Neural cell (in vitro differentiated cells): ENCODE measurements around the gene CYP19A1. TPM values are rescaled to one million over a fixed set of nuclear protein-coding genes. Genes with fewer than 3 reads are reported as not detected.
A peak's percentile ranks its signal among the peaks of the same experiment; 100 is the strongest.

Source experiments
- H2AFZ ChIP-seq: fragments of 200-600, 300-800 bp; sonication (generic), shearing (Covaris generic); 2 replicates; pipeline ENCODE4 v1.6.0; 2014; ENCODE audit warnings: low read depth, mild to moderate bottlenecking, antibody characterized with exemption, low read length, moderate library complexity
- H3F3A ChIP-seq: fragments of 200-600 bp; shearing (Covaris generic); 2 replicates; pipeline ENCODE4 v1.6.1; 2016; ENCODE audit warnings: mild to moderate bottlenecking, moderate library complexity, mixed read lengths, antibody characterized with exemption, low read length; ENCODE audit not compliant: insufficient read depth, poor library complexity, severe bottlenecking
- H3K27ac ChIP-seq: fragments of 200-600, 300-800 bp; sonication (generic), shearing (Covaris generic); 2 replicates; pipeline ENCODE4 v1.5.1; 2014; ENCODE audit warnings: mild to moderate bottlenecking, low read length, moderate library complexity
- H3K27me3 ChIP-seq: fragments of 300-800, 200-600 bp; sonication (generic), shearing (Covaris generic); 2 replicates; pipeline ENCODE4 v1.6.0; 2014; ENCODE audit warnings: mild to moderate bottlenecking, low read depth, low read length, moderate library complexity; ENCODE audit not compliant: insufficient read depth
- H3K36me3 ChIP-seq: fragments of 300-800, 200-600 bp; sonication (generic), shearing (Covaris generic); 2 replicates; pipeline ENCODE4 v1.5.1; 2014; ENCODE audit warnings: mild to moderate bottlenecking, antibody characterized with exemption, low read length, moderate library complexity; ENCODE audit not compliant: insufficient read depth
- H3K4me2 ChIP-seq: fragments of 300-800, 200-600 bp; sonication (generic), shearing (Covaris generic); 2 replicates; pipeline ENCODE4 v1.6.0; 2014; ENCODE audit warnings: mild to moderate bottlenecking, low read length
- H3K4me3 ChIP-seq: fragments of 300-800, 200-600 bp; sonication (generic), shearing (Covaris generic); 2 replicates; pipeline ENCODE4 v1.5.1; 2014; ENCODE audit warnings: mild to moderate bottlenecking, low read length, moderate library complexity
- H3K79me2 ChIP-seq: fragments of 200-600 bp; shearing (Covaris generic); replicated peaks from 2 replicates; pipeline ENCODE4 v1.6.0; 2014; ENCODE audit warnings: mild to moderate bottlenecking, low read length, moderate library complexity; ENCODE audit not compliant: insufficient read depth
- H3K9ac ChIP-seq: fragments of 300-800, 200-600 bp; sonication (generic), shearing (Covaris generic); 2 replicates; pipeline ENCODE4 v1.6.1; 2016; ENCODE audit warnings: mild to moderate bottlenecking, low read length, mixed read lengths
- H3K9me2 ChIP-seq: fragments of 200-600 bp; shearing (Covaris generic); 2 replicates; pipeline ENCODE4 v1.6.1; 2016; ENCODE audit warnings: mild to moderate bottlenecking, low read length, mixed read lengths; ENCODE audit not compliant: insufficient read depth
- H3K9me3 ChIP-seq: fragments of 200-600, 300-800 bp; sonication (generic), shearing (Covaris generic); 2 replicates; pipeline ENCODE4 v1.6.1; 2016; ENCODE audit warnings: mild to moderate bottlenecking, mixed run types, low read length, moderate library complexity, mixed read lengths
- H4K20me1 ChIP-seq: fragments of 200-600 bp; shearing (Covaris generic); 2 replicates; pipeline ENCODE4 v1.6.1; 2016; ENCODE audit warnings: mild to moderate bottlenecking, mixed run types; ENCODE audit not compliant: insufficient read depth
- EP300 ChIP-seq: fragments of 450-650 bp; conservative IDR thresholded peaks from 2 replicates; pipeline ENCODE4 v1.6.1; 2014; ENCODE audit warnings: antibody characterized with exemption, mild to moderate bottlenecking, moderate library complexity; ENCODE audit not compliant: poor library complexity, severe bottlenecking
- EZH2 ChIP-seq: fragments of 200-600, 300-800 bp; shearing (Covaris generic), sonication (generic); IDR thresholded peaks from 2 replicates; pipeline ENCODE4 v1.6.1; 2014; ENCODE audit warnings: antibody characterized with exemption, low read length, borderline replicate concordance, mild to moderate bottlenecking; ENCODE audit not compliant: insufficient read depth, poor library complexity, severe bottlenecking
- MXI1 ChIP-seq: fragments of 450-650 bp; conservative IDR thresholded peaks from 2 replicates; pipeline ENCODE4 v1.6.1; 2014; ENCODE audit warnings: antibody characterized with exemption, mild to moderate bottlenecking; ENCODE audit not compliant: poor library complexity, severe bottlenecking
- POLR2AphosphoS5 ChIP-seq: IDR thresholded peaks from 2 replicates; pipeline ENCODE4 v1.6.1; 2012
- RAD21 ChIP-seq: fragments of 450-650 bp; conservative IDR thresholded peaks from 2 replicates; pipeline ENCODE4 v1.6.1; 2014; ENCODE audit warnings: antibody characterized with exemption, mild to moderate bottlenecking, moderate library complexity
- REST ChIP-seq: IDR thresholded peaks from 2 replicates; pipeline ENCODE4 v1.6.1; 2012; ENCODE audit warnings: borderline replicate concordance
- SMC3 ChIP-seq: fragments of 450-650 bp; conservative IDR thresholded peaks from 2 replicates; pipeline ENCODE4 v1.6.1; 2014; ENCODE audit warnings: antibody characterized with exemption, mild to moderate bottlenecking, moderate library complexity; ENCODE audit not compliant: poor library complexity
- TAF1 ChIP-seq: IDR thresholded peaks from 2 replicates; pipeline ENCODE4 v1.6.1; 2012; ENCODE audit warnings: low read depth
- polyA plus RNA-seq: library from polyadenylated mRNA; depleted of rRNA; stranded (reverse); fragments of >200 nt; gene quantifications from 2 replicates; pipeline ENCODE4 v1.2.3, GENCODE V29; 2014
- TF ChIP-seq, protein P1 (sequence below): fragments of 450-650 bp; IDR thresholded peaks from 2 replicates; pipeline ENCODE4 v1.5.1; 2014; ENCODE audit warnings: antibody characterized with exemption, mild to moderate bottlenecking, moderate library complexity; ENCODE audit not compliant: poor library complexity, severe bottlenecking

CYP19A1 gene
- polyA plus RNA-seq, 1 donor from 2014 or later = not detected

DNA sequence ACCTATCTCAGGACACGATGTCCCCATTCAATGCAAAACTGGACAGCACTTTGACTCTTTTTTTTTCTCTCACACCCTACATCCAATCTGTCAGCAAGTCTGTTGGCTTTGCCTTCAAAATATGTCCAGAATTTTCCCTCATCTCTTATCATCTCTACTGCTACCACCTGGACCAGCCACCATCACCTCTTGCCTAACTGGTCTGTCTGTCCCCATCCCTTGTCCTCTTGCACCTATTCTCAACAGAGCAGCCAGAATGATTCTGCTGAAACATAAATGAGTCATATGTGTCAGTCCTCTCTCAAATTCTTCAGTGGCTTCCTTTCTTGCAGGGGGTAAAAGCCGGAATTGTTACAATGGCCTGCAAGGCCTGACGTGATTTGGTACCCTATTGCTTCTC, 105.8 kb downstream of the CYP19A1 start:
- TF ChIP-seq TAF1 = no peak
- Histone ChIP-seq H3K4me2 (no peak overlapping the region), H3K36me3 (no peaks in the 10 kb centered on the region), H4K20me1 (no peaks in the 10 kb centered on the region), H3K27me3 (no peaks in the 10 kb centered on the region), H3K9ac (no peak overlapping the region), H3F3A (no peaks in the 10 kb centered on the region), H3K27ac (no peak overlapping the region), H3K9me2 (no peaks in the 10 kb centered on the region), H3K79me2 (no peaks in the 10 kb centered on the region), H2AFZ (no peak overlapping the region), H3K9me3 (no peaks in the 10 kb centered on the region), H3K4me3 (no peak overlapping the region)

- Histone ChIP-seq H3F3A (no peaks in the 10 kb centered on the region), H3K4me2 (no peak overlapping the region), H3K9ac (no peak overlapping the region), H3K27me3 (no peaks in the 10 kb centered on the region), H4K20me1 (no peaks in the 10 kb centered on the region), H3K27ac (no peak overlapping the region), H3K79me2 (no peaks in the 10 kb centered on the region), H3K36me3 (no peaks in the 10 kb centered on the region), H3K9me3 (no peaks in the 10 kb centered on the region), H3K4me3 (no peak overlapping the region), H3K9me2 (no peaks in the 10 kb centered on the region), H2AFZ (no peak overlapping the region)
- TF ChIP-seq REST = no peak
- no peak for TF ChIP-seq TAF1
- TF ChIP-seq RAD21 = peak; percentile 61
- no peak for TF ChIP-seq EP300
- TF ChIP-seq, protein P1, sequence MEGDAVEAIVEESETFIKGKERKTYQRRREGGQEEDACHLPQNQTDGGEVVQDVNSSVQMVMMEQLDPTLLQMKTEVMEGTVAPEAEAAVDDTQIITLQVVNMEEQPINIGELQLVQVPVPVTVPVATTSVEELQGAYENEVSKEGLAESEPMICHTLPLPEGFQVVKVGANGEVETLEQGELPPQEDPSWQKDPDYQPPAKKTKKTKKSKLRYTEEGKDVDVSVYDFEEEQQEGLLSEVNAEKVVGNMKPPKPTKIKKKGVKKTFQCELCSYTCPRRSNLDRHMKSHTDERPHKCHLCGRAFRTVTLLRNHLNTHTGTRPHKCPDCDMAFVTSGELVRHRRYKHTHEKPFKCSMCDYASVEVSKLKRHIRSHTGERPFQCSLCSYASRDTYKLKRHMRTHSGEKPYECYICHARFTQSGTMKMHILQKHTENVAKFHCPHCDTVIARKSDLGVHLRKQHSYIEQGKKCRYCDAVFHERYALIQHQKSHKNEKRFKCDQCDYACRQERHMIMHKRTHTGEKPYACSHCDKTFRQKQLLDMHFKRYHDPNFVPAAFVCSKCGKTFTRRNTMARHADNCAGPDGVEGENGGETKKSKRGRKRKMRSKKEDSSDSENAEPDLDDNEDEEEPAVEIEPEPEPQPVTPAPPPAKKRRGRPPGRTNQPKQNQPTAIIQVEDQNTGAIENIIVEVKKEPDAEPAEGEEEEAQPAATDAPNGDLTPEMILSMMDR = peak; percentile 57
- TF ChIP-seq SMC3 = peak; percentile 33
- no peak for TF ChIP-seq EZH2
- TF ChIP-seq MXI1 = no peak
- TF ChIP-seq POLR2AphosphoS5 = no peak
Measured at GRCh38 chr15:51229907-51230330, 108.5 kb downstream of the CYP19A1 start.
